Activated T-helper 2 cell treated with anti-CD3 and anti-CD28 coated beads, Interferon-gamma antibody, Interleukin-2, Interleukin-4, amounts not matched to agents 10 μg/mL and 5 μg/mL and 100 μg/mL, durations not matched to agents 14 hours and 24 hours and 36 hours (primary cell): ENCODE data around the gene ANKRD26. TPM values are rescaled to one million over a fixed set of nuclear protein-coding genes. Genes with fewer than 3 reads are reported as not detected.

ENCODE experiments used
- DNase-seq: peaks from one replicate; pipeline ENCODE4 v3.0.0; 2021; ENCODE audit warnings: low spot score
- H3K27ac Mint-ChIP-seq: one replicate; pipeline ENCODE4 v1.8.0; 2021; ENCODE audit warnings: mixed read lengths
- H3K27me3 Mint-ChIP-seq: one replicate; pipeline ENCODE4 v1.8.0; 2021; ENCODE audit warnings: low read depth, mixed read lengths
- H3K36me3 Mint-ChIP-seq: one replicate; pipeline ENCODE4 v1.8.0; 2021; ENCODE audit warnings: low read depth, mixed read lengths
- H3K4me1 Mint-ChIP-seq: one replicate; pipeline ENCODE4 v1.8.0; 2021; ENCODE audit warnings: low read depth, mixed read lengths
- H3K4me3 Mint-ChIP-seq: one replicate; pipeline ENCODE4 v1.8.0; 2021; ENCODE audit warnings: low read depth, mild to moderate bottlenecking, moderate library complexity, mixed read lengths
- H3K9me3 Mint-ChIP-seq: one replicate; pipeline ENCODE4 v1.8.0; 2021; ENCODE audit warnings: mixed read lengths
- intact Hi-C: fragments of 100-400 bp; cut with micrococcal nuclease; formaldehyde crosslinking; loops from one replicate; pipeline ENCODE4 v1.15.1; 2023
- total RNA-seq: library from RNA; stranded (reverse); gene quantifications from 2 replicates; pipeline ENCODE4 v1.2.3, GENCODE V29; 2022

ANKRD26 gene
- total RNA-seq, 1 donor from 2014 or later: 5.5 TPM

GRCh38 chr10:26987851-26988250 lies 112.4 kb downstream of the ANKRD26 start:
- H3K9me3 Mint-ChIP-seq: no peaks in the 10 kb centered on the region
- H3K27me3 Mint-ChIP-seq: no peaks in the 10 kb centered on the region
- intact Hi-C loops: no loop called here

GRCh38 chr10:26983156-26983555 lies 117.1 kb downstream of the ANKRD26 start:
- H3K27ac Mint-ChIP-seq: no peak overlapping the region
- no peak overlapping the region for H3K4me3 Mint-ChIP-seq
- no peaks in the 10 kb centered on the region for H3K9me3 Mint-ChIP-seq
- H3K4me1 Mint-ChIP-seq: no peaks in the 10 kb centered on the region
- DNase-seq: no peak
- no peaks in the 10 kb centered on the region for H3K36me3 Mint-ChIP-seq
- intact Hi-C loops: no loop called here
- H3K27me3 Mint-ChIP-seq: no peaks in the 10 kb centered on the region

More at GRCh38 chr10:26987851-26988250, 112.4 kb downstream of the ANKRD26 start:
- no peak overlapping the region for H3K27ac Mint-ChIP-seq
- no peak for DNase-seq
- H3K4me3 Mint-ChIP-seq: no peak overlapping the region
- H3K4me1 Mint-ChIP-seq: no peaks in the 10 kb centered on the region
- H3K36me3 Mint-ChIP-seq: no peaks in the 10 kb centered on the region

GRCh38 chr10:26982058-26982457 lies 118.2 kb downstream of the ANKRD26 start:
- H3K27ac Mint-ChIP-seq: no peak overlapping the region
- intact Hi-C loops: no loop called here

GRCh38 chr10:26981232-26981824 lies 119.0 kb downstream of the ANKRD26 start:
- DNase-seq: no peak
- no peaks in the 10 kb centered on the region for H3K36me3 Mint-ChIP-seq
- intact Hi-C loops: no loop called here

More at GRCh38 chr10:26982058-26982457, 118.2 kb downstream of the ANKRD26 start:
- Mint-ChIP-seq H3K4me1 (no peaks in the 10 kb centered on the region), H3K27me3 (no peaks in the 10 kb centered on the region), H3K36me3 (no peaks in the 10 kb centered on the region), H3K4me3 (no peak overlapping the region), H3K9me3 (no peaks in the 10 kb centered on the region)
- no peak for DNase-seq

GRCh38 chr10:26978519-26978918 lies 121.8 kb downstream of the ANKRD26 start:
- DNase-seq: no peak
- H3K36me3 Mint-ChIP-seq: no peaks in the 10 kb centered on the region
- no peaks in the 10 kb centered on the region for H3K27me3 Mint-ChIP-seq
- no peaks in the 10 kb centered on the region for H3K4me1 Mint-ChIP-seq
- H3K9me3 Mint-ChIP-seq: no peaks in the 10 kb centered on the region
- no peak overlapping the region for H3K27ac Mint-ChIP-seq
- no peak overlapping the region for H3K4me3 Mint-ChIP-seq
- intact Hi-C loops: no loop called here

More at GRCh38 chr10:26981232-26981824, 119.0 kb downstream of the ANKRD26 start:
- Mint-ChIP-seq H3K27me3 (no peaks in the 10 kb centered on the region), H3K9me3 (no peaks in the 10 kb centered on the region), H3K27ac (no peak overlapping the region), H3K4me1 (no peaks in the 10 kb centered on the region), H3K4me3 (no peak overlapping the region)

- intact Hi-C loops: no loop called here
- no peaks in the 10 kb centered on the region for H3K4me1 Mint-ChIP-seq
Observed at GRCh38 chr10:26977635-26978034, 122.7 kb downstream of the ANKRD26 start.

GRCh38 chr10:26970667-26971066 lies 129.6 kb downstream of the ANKRD26 start:
- Mint-ChIP-seq H3K27me3 (no peaks in the 10 kb centered on the region), H3K4me1 (peaks cover 29% of the 10 kb centered on the region), H3K4me3 (no peak overlapping the region), H3K27ac (peak overlapping the region; percentile 4), H3K36me3 (peaks cover 12% of the 10 kb centered on the region), H3K9me3 (no peaks in the 10 kb centered on the region)
- intact Hi-C loops: loop anchor here (2.0 kb wide), 1 partner anchor 64 kb away; no protein-coding TSS in a partner anchor
- no peak for DNase-seq

More at GRCh38 chr10:26977635-26978034, 122.7 kb downstream of the ANKRD26 start:
- no peaks in the 10 kb centered on the region for H3K36me3 Mint-ChIP-seq
- H3K27ac Mint-ChIP-seq: no peak overlapping the region
- no peak for DNase-seq
- no peak overlapping the region for H3K4me3 Mint-ChIP-seq
- H3K9me3 Mint-ChIP-seq: no peaks in the 10 kb centered on the region
- no peaks in the 10 kb centered on the region for H3K27me3 Mint-ChIP-seq

- no peaks in the 10 kb centered on the region for H3K27me3 Mint-ChIP-seq
- no peak for DNase-seq
- H3K27ac Mint-ChIP-seq: peak overlapping the region; percentile 56
- H3K9me3 Mint-ChIP-seq: no peaks in the 10 kb centered on the region
- H3K4me3 Mint-ChIP-seq: no peak overlapping the region
- H3K4me1 Mint-ChIP-seq: peaks cover 29% of the 10 kb centered on the region
- peaks cover 15% of the 10 kb centered on the region for H3K36me3 Mint-ChIP-seq
- intact Hi-C loops: loop anchor here (1.0 to 5.0 kb wide), 3 partner anchors 58 to 187 kb away; no protein-coding TSS in a partner anchor
Observed at GRCh38 chr10:26969145-26969926, 131.0 kb downstream of the ANKRD26 start.

GRCh38 chr10:26962835-26963234 lies 137.5 kb downstream of the ANKRD26 start:
- Mint-ChIP-seq H3K27me3 (no peaks in the 10 kb centered on the region), H3K4me3 (no peak overlapping the region), H3K27ac (no peak overlapping the region), H3K9me3 (no peaks in the 10 kb centered on the region), H3K36me3 (peaks cover 7% of the 10 kb centered on the region), H3K4me1 (peaks cover 13% of the 10 kb centered on the region)
- intact Hi-C loops: no loop called here
- DNase-seq: no peak

GRCh38 chr10:26960308-26960707 lies 140.0 kb downstream of the ANKRD26 start:
- no peaks in the 10 kb centered on the region for H3K27me3 Mint-ChIP-seq
- intact Hi-C loops: no loop called here
- H3K27ac Mint-ChIP-seq: no peak overlapping the region
- H3K9me3 Mint-ChIP-seq: no peaks in the 10 kb centered on the region
- no peak overlapping the region for H3K4me3 Mint-ChIP-seq
- H3K4me1 Mint-ChIP-seq: peaks cover 7% of the 10 kb centered on the region
- no peaks in the 10 kb centered on the region for H3K36me3 Mint-ChIP-seq
- no peak for DNase-seq

- no peak overlapping the region for H3K27ac Mint-ChIP-seq
- no peaks in the 10 kb centered on the region for H3K36me3 Mint-ChIP-seq
- intact Hi-C loops: no loop called here
- H3K27me3 Mint-ChIP-seq: no peaks in the 10 kb centered on the region
- DNase-seq: no peak
- no peak overlapping the region for H3K4me3 Mint-ChIP-seq
- no peaks in the 10 kb centered on the region for H3K9me3 Mint-ChIP-seq
- H3K4me1 Mint-ChIP-seq: peaks cover 7% of the 10 kb centered on the region
Observed at GRCh38 chr10:26959841-26960240, 140.5 kb downstream of the ANKRD26 start.
